CD4-positive, alpha-beta T cell (primary cell): ENCODE measurements around the gene TEX51. TPM values are rescaled to one million over a fixed set of nuclear protein-coding genes. Genes with fewer than 3 reads are reported as not detected.

Experiments used
- ATAC-seq: fragments of 200-7000 bp; cut with Tn5 transposase; one replicate; pipeline ENCODE4 v1.10.0; 2022; ENCODE audit warnings: mild to moderate bottlenecking; ENCODE audit not compliant: poor library complexity
- CTCF ChIA-PET: fragments of 350-600 bp; sonication (Branson Sonifier 250); formaldehyde crosslinking; loops from one replicate; lab custom pipeline; 2021; ENCODE audit warnings: antibody characterized with exemption, inconsistent platforms; lab: Charles Lee
- POLR2A ChIA-PET: fragments of 350-600 bp; sonication (Branson Sonifier 250); formaldehyde crosslinking; loops from one replicate; lab custom pipeline; 2021; ENCODE audit warnings: antibody characterized with exemption, inconsistent platforms; lab: Charles Lee
- DNase-seq, 14 experiments: peaks; one replicate each; pipeline ENCODE4 v3.0.0-alpha.2; 2013 to 2020; ENCODE audit warnings: mixed read lengths in 2 of 14
- H3K27ac ChIP-seq, 2 donors: one replicate each; pipeline versions ENCODE4 v1.5.1 to v1.7.0; 2013; ENCODE audit warnings: low read length in 2 of 2, low read depth in 1 of 2, mild to moderate bottlenecking in 1 of 2
- H3K27me3 ChIP-seq, 2 experiments: 1 replicate in 1 of 2; 2 replicates in 1 of 2; pipeline versions ENCODE4 v1.6.1 to v1.7.0; 2013; ENCODE audit warnings: low read length in 2 of 2, control low read depth in 1 of 2, mild to moderate bottlenecking in 1 of 2, moderate library complexity in 1 of 2; ENCODE audit not compliant: insufficient read depth in 2 of 2, control insufficient read depth in 1 of 2
- H3K36me3 ChIP-seq: one replicate; pipeline ENCODE4 v1.6.1; 2013; ENCODE audit warnings: low read length, control low read depth; ENCODE audit not compliant: insufficient read depth
- H3K4me1 ChIP-seq: one replicate; pipeline ENCODE4 v1.6.1; 2013; ENCODE audit warnings: low read length, control low read depth; ENCODE audit not compliant: insufficient read depth
- H3K4me3 ChIP-seq: one replicate; pipeline ENCODE4 v1.5.1; 2013; ENCODE audit warnings: mild to moderate bottlenecking, low read length, moderate library complexity
- H3K9me3 ChIP-seq, 2 experiments: 1 replicate in 1 of 2; 2 replicates in 1 of 2; pipeline versions ENCODE4 v1.6.1 to v1.7.0; 2013; ENCODE audit warnings: low read length in 2 of 2, mild to moderate bottlenecking in 2 of 2, control low read depth in 1 of 2, moderate library complexity in 1 of 2; ENCODE audit not compliant: control insufficient read depth in 1 of 2, insufficient read depth in 1 of 2
- H3K27ac Mint-ChIP-seq: one replicate; pipeline ENCODE4 v1.8.0; 2020; ENCODE audit warnings: mixed read lengths
- H3K27me3 Mint-ChIP-seq: one replicate; pipeline ENCODE4 v1.8.0; 2021; ENCODE audit warnings: mixed read lengths
- H3K36me3 Mint-ChIP-seq: one replicate; pipeline ENCODE4 v1.8.0; 2021; ENCODE audit warnings: low read depth, mixed read lengths
- H3K4me1 Mint-ChIP-seq: one replicate; pipeline ENCODE4 v1.8.0; 2021; ENCODE audit warnings: low read depth, mixed read lengths
- H3K4me3 Mint-ChIP-seq: one replicate; pipeline ENCODE4 v1.8.0; 2020; ENCODE audit warnings: mild to moderate bottlenecking, mixed read lengths
- H3K9me3 Mint-ChIP-seq: one replicate; pipeline ENCODE4 v1.8.0; 2020; ENCODE audit warnings: mixed read lengths
- CTCF ChIP-seq: fragments of 200-600 bp; IDR thresholded peaks from one replicate; pipeline ENCODE4 v1.8.0; 2022; ENCODE audit warnings: antibody characterized with exemption, mild to moderate bottlenecking
- intact Hi-C, 2 experiments: fragments of 100-400 bp; cut with DNase I in 1 of 2; cut with micrococcal nuclease in 1 of 2; formaldehyde crosslinking; loops; one replicate each; pipeline versions ENCODE4 v1.15.1 to v1.9.0; 2023 to 2025; cut with DNase I, micrococcal nuclease
- total RNA-seq, 174 experiments: library from RNA in 2 of 174; stranded (reverse) in 2 of 174; gene quantifications; one replicate each; pipeline ENCODE4 v1.2.3 and lab custom pipeline; 2021 to 2026

Gene TEX51
- total RNA-seq, 2 experiments from 2014 or later = not detected

- H3K27me3 Mint-ChIP-seq = peaks cover 45% of the 10 kb centered on the region
- ChIA-PET POLR2A (no interaction called here), CTCF (no interaction called here)
- no peak overlapping the region for H3K27ac ChIP-seq
- ATAC-seq (no peak), DNase-seq (no peak)
- H3K36me3 Mint-ChIP-seq = no peaks in the 10 kb centered on the region
- no peak for TF ChIP-seq CTCF
- H3K4me3 Mint-ChIP-seq = no peak overlapping the region
- no peaks in the 10 kb centered on the region for H3K9me3 ChIP-seq
- H3K36me3 ChIP-seq = no peaks in the 10 kb centered on the region
- intact Hi-C loops = no loop called here
- H3K4me1 Mint-ChIP-seq = no peaks in the 10 kb centered on the region
- no peak overlapping the region for H3K27ac Mint-ChIP-seq
- H3K27me3 ChIP-seq = peaks cover 3 to 12% of the 10 kb centered on the region in 2 experiments
- H3K4me3 ChIP-seq = no peak overlapping the region
- peaks cover 2% of the 10 kb centered on the region for H3K9me3 Mint-ChIP-seq
- H3K4me1 ChIP-seq = no peaks in the 10 kb centered on the region
Observed at GRCh38 chr2:126949775-126950174, 51.1 kb downstream of the TEX51 start.

GRCh38 chr2:126950504-126950903 lies 51.8 kb downstream of the TEX51 start:
- Histone ChIP-seq H3K4me3 (no peak overlapping the region), H3K36me3 (no peaks in the 10 kb centered on the region), H3K27me3 (peaks cover 9 to 12% of the 10 kb centered on the region in 2 experiments), H3K27ac (no peak overlapping the region), H3K4me1 (no peaks in the 10 kb centered on the region), H3K9me3 (no peaks in the 10 kb centered on the region)
- H3K27me3 Mint-ChIP-seq = peaks cover 49% of the 10 kb centered on the region
- H3K4me3 Mint-ChIP-seq = no peak overlapping the region
- CTCF ChIA-PET = no interaction called here
- H3K36me3 Mint-ChIP-seq = no peaks in the 10 kb centered on the region
- DNase-seq = no peak
- no peak for TF ChIP-seq CTCF
- H3K27ac Mint-ChIP-seq = no peak overlapping the region
- no peaks in the 10 kb centered on the region for H3K4me1 Mint-ChIP-seq
- intact Hi-C loops = no loop called here
- H3K9me3 Mint-ChIP-seq = peaks cover 2% of the 10 kb centered on the region
- POLR2A ChIA-PET = no interaction called here
- no peak for ATAC-seq

Other genes with a start within 250 kb of the TEX51 start
- gene GYPC, start 242.7 kb upstream of the TEX51 start, total RNA-seq = 100 to 1,000 TPM; 148 to 157 TPM
- gene BIN1, start 208.3 kb downstream of the TEX51 start, total RNA-seq = 100 to 1,000 TPM in 1 of 2 experiments, 10 to 100 TPM in 1; 98.8 to 104 TPM